ENCODE results near the gene CYTH4. TPM values are rescaled to one million over a fixed set of nuclear protein-coding genes. Genes with fewer than 3 reads are reported as not detected.
"Not testable (repeated sequence)": the region's sequence is repeated elsewhere in the genome, so short reads cannot be mapped to it uniquely, and the experiment has no call there.

Gene CYTH4, protein sequence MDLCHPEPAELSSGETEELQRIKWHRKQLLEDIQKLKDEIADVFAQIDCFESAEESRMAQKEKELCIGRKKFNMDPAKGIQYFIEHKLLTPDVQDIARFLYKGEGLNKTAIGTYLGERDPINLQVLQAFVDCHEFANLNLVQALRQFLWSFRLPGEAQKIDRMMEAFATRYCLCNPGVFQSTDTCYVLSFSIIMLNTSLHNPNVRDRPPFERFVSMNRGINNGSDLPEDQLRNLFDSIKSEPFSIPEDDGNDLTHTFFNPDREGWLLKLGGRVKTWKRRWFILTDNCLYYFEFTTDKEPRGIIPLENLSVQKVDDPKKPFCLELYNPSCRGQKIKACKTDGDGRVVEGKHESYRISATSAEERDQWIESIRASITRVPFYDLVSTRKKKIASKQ
- 100 to 1,000 TPM in 1 of 2 experiments, 10 to 100 TPM in 1; 97.8 to 123 TPM for total RNA-seq

GRCh38 chr22:37282385-37282677 lies at the start of gene CYTH4:
Gene CYTH4 (plus strand): TSS chr22:37282508. CDS start chr22:37282570, 62 bp downstream.
- peaks cover 35% of the 10 kb centered on the region for H3K36me3 Mint-ChIP-seq
- peak within 1 kb of the TSS; percentile 100 for H3K4me3 Mint-ChIP-seq
- DNase-seq (peak; percentile 90), ATAC-seq (peak; percentile 90)
- CTCF ChIA-PET, result interaction anchor here (0.9 to 3.5 kb wide), 15 partner anchors 9 to 310 kb away, joined by 3 to 26 read pairs (median 4); no protein-coding TSS in a partner anchor
- H3K9me3 Mint-ChIP-seq (ENCODE audit: low read depth), result no peaks in the 10 kb centered on the region
- peaks cover 58% of the 10 kb centered on the region for H3K4me1 Mint-ChIP-seq
- no peaks in the 10 kb centered on the region for H3K27me3 Mint-ChIP-seq
- H3K27ac Mint-ChIP-seq, result peak within 1 kb of the TSS; percentile 98

GRCh38 chr22:37233371-37233750 lies 48.9 kb upstream of the CYTH4 start:
- Mint-ChIP-seq H3K36me3 (peaks cover 91% of the 10 kb centered on the region), H3K4me1 (peaks cover 99% of the 10 kb centered on the region), H3K4me3 (peak overlapping the region; percentile 24), H3K27ac (peak overlapping the region; percentile 89)
- not testable (repeated sequence) for DNase-seq; H3K9me3 Mint-ChIP-seq (ENCODE audit: low read depth); ATAC-seq; H3K27me3 Mint-ChIP-seq
- CTCF ChIA-PET, result interaction anchor here (0.8 to 7.6 kb wide), 3 partner anchors 9 to 27 kb away, joined by 4 to 112 read pairs (median 6); partner anchors contain the start of gene RAC2

GRCh38 chr22:37233751-37234631 lies 48.3 kb upstream of the CYTH4 start:
- ATAC-seq, result no peak
- peak; percentile 44 for DNase-seq
- H3K4me3 Mint-ChIP-seq, result peak overlapping the region; percentile 43
- peak overlapping the region; percentile 89 for H3K27ac Mint-ChIP-seq
- CTCF ChIA-PET, result interaction anchor here (1.7 to 7.6 kb wide), 2 partner anchors 9 to 26 kb away, joined by 6 to 112 read pairs; partner anchors contain the start of gene RAC2
- H3K27me3 Mint-ChIP-seq, result no peaks in the 10 kb centered on the region
- peaks cover 99% of the 10 kb centered on the region for H3K4me1 Mint-ChIP-seq
- peaks cover 90% of the 10 kb centered on the region for H3K36me3 Mint-ChIP-seq
- no peaks in the 10 kb centered on the region for H3K9me3 Mint-ChIP-seq (ENCODE audit: low read depth)

- H3K4me3 Mint-ChIP-seq, result peak overlapping the region; percentile 43
- peaks cover 90% of the 10 kb centered on the region for H3K36me3 Mint-ChIP-seq
- peak overlapping the region; percentile 89 for H3K27ac Mint-ChIP-seq
- no peaks in the 10 kb centered on the region for H3K27me3 Mint-ChIP-seq
- no peaks in the 10 kb centered on the region for H3K9me3 Mint-ChIP-seq (ENCODE audit: low read depth)
- CTCF ChIA-PET, result interaction anchor here (7.6 kb wide), 1 partner anchor 8 kb away, joined by 112 read pairs; the partner anchor contains the start of gene RAC2
- DNase-seq, result no peak
- peaks cover 99% of the 10 kb centered on the region for H3K4me1 Mint-ChIP-seq
- no peak for ATAC-seq
Observed at GRCh38 chr22:37234736-37235711, 47.3 kb upstream of the CYTH4 start.

GRCh38 chr22:37235897-37236607 lies 46.3 kb upstream of the CYTH4 start:
- peaks cover 94% of the 10 kb centered on the region for H3K36me3 Mint-ChIP-seq
- CTCF ChIA-PET, result interaction anchor here (4.2 kb wide), 1 partner anchor 25 kb away, joined by 31 read pairs; no protein-coding TSS in a partner anchor
- no peaks in the 10 kb centered on the region for H3K27me3 Mint-ChIP-seq
- no peaks in the 10 kb centered on the region for H3K9me3 Mint-ChIP-seq (ENCODE audit: low read depth)
- H3K4me1 Mint-ChIP-seq, result peaks cover 99% of the 10 kb centered on the region
- peak overlapping the region; percentile 51 for H3K4me3 Mint-ChIP-seq
- ATAC-seq, result no peak
- H3K27ac Mint-ChIP-seq, result peak overlapping the region; percentile 89
- DNase-seq, result no peak

- ATAC-seq (no peak), DNase-seq (no peak)
- no peaks in the 10 kb centered on the region for H3K9me3 Mint-ChIP-seq (ENCODE audit: low read depth)
- no peaks in the 10 kb centered on the region for H3K27me3 Mint-ChIP-seq
- H3K36me3 Mint-ChIP-seq, result peaks cover 94% of the 10 kb centered on the region
- peak overlapping the region; percentile 100 for H3K4me3 Mint-ChIP-seq
- CTCF ChIA-PET, result interaction anchor here (0.6 to 9.9 kb wide), 17 partner anchors 6 to 329 kb away, joined by 3 to 112 read pairs (median 4); partner anchors contain the start of gene CYTH4
- H3K27ac Mint-ChIP-seq, result peak overlapping the region; percentile 98
- peaks cover 90% of the 10 kb centered on the region for H3K4me1 Mint-ChIP-seq
Observed at GRCh38 chr22:37237371-37238268, 44.7 kb upstream of the CYTH4 start.

DNA sequence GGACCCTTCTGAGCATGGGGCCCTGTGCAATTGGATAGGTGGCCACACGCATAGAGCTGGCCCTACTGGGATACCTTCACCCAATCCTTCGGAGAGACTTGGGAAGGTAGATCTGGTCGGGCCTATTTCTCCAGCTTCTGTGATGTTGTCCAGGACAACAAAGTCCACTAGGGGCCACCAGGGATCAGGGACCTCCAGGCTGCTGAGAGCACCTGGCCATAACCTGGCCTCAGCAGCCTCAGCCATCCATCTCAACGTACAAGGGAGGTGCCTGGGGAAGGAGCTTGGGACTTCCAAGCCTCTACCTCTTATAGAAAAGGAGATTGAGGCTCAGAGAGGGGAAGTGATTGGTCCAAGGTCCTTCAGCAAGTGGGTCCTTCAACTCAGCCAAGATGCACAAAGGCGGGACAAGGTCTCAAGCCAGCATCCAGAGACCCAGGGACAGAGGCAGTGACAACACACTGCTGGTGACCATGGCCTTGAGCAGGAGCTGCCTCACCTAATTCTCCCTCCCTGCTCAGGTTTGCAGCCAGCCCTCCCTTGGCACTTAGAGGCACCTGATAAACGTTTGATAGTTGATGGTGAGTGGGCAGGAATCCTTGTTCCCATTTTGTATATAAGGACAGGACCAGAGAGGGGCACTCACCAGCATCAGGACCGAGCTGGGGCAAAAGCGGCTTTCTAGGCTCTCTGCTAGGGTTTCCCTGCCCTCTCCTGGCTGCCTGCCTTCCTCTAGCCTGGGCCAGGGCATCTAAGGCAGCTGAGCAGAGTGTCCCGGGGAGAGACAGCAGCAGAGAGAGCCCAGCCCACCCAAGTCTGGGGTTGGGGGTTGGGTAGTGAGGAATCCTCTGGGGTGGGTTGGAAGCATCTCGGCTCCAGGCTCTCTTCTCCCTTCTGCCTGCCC lies 42.7 kb upstream of the CYTH4 start:
- no peaks in the 10 kb centered on the region for H3K9me3 Mint-ChIP-seq (ENCODE audit: low read depth)
- DNase-seq (no peak), ATAC-seq (no peak)
- CTCF ChIA-PET, result interaction anchor here (0.9 to 9.9 kb wide), 6 partner anchors 8 to 75 kb away, joined by 3 to 112 read pairs (median 9); partner anchors contain the start of gene CYTH4
- H3K27ac Mint-ChIP-seq, result peak overlapping the region; percentile 98
- peak overlapping the region; percentile 100 for H3K4me3 Mint-ChIP-seq
- H3K27me3 Mint-ChIP-seq, result no peaks in the 10 kb centered on the region
- peaks cover 75% of the 10 kb centered on the region for H3K4me1 Mint-ChIP-seq
- H3K36me3 Mint-ChIP-seq, result peaks cover 85% of the 10 kb centered on the region

- Mint-ChIP-seq H3K4me3 (peak overlapping the region; percentile 100), H3K27ac (peak overlapping the region; percentile 98), H3K9me3 (ENCODE audit: low read depth) (no peaks in the 10 kb centered on the region), H3K36me3 (peaks cover 78% of the 10 kb centered on the region), H3K27me3 (no peaks in the 10 kb centered on the region), H3K4me1 (peaks cover 75% of the 10 kb centered on the region)
- CTCF ChIA-PET, result interaction anchor here (1.1 to 9.9 kb wide), 6 partner anchors 9 to 78 kb away, joined by 4 to 112 read pairs (median 24); no protein-coding TSS in a partner anchor
- DNase-seq, result no peak
- no peak for ATAC-seq
Observed at GRCh38 chr22:37240240-37240940, 41.9 kb upstream of the CYTH4 start.

DNA sequence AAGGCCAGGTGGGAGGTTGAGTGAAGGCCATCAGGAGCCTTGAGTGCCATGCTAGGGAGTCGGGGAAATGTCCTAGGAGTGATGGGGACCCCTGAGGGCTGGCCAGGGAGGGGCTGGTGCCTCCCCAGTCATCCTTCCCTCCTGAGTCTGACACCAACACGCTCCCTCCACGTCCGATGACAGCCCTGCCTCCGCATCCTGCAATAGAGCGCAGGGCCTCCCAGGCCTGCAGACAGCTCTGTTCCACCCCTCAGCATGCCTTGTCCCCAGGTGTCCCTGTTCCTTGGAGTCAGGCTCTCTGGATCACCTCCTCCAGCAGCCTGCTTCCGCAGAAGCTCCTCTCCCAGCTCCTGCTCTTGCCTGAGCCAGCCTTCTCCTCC lies 41.4 kb upstream of the CYTH4 start:
- Mint-ChIP-seq H3K9me3 (ENCODE audit: low read depth) (no peaks in the 10 kb centered on the region), H3K27ac (peak overlapping the region; percentile 98), H3K4me1 (peaks cover 73% of the 10 kb centered on the region), H3K36me3 (peaks cover 72% of the 10 kb centered on the region), H3K27me3 (no peaks in the 10 kb centered on the region), H3K4me3 (peak overlapping the region; percentile 100)
- no peak for DNase-seq
- no peak for ATAC-seq
- CTCF ChIA-PET, result interaction anchor here (1.0 to 9.9 kb wide), 8 partner anchors 10 to 188 kb away, joined by 3 to 112 read pairs (median 10); no protein-coding TSS in a partner anchor
